ENCODE results near the gene STX1B.

DNA sequence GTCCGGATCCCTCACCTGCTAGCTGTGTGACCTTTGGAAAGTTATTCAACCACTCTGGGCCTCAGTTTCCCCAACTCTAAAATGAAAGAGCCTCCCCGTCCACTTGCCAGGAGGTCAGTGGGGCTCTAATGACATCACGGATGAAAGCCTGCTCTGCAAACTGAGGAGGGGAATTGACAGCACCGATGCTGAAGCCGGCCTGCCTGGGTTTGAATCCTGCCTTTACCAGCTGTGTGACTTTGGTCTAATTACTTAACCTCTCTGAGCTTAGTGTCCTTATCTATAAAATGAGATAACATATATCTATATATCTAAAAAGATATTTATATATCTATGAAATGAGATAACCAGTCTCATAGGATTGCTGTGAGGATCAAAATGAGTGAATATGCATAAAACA is 1.9 kb downstream of the STX1B start:
- TF ChIP-seq, protein P1, sequence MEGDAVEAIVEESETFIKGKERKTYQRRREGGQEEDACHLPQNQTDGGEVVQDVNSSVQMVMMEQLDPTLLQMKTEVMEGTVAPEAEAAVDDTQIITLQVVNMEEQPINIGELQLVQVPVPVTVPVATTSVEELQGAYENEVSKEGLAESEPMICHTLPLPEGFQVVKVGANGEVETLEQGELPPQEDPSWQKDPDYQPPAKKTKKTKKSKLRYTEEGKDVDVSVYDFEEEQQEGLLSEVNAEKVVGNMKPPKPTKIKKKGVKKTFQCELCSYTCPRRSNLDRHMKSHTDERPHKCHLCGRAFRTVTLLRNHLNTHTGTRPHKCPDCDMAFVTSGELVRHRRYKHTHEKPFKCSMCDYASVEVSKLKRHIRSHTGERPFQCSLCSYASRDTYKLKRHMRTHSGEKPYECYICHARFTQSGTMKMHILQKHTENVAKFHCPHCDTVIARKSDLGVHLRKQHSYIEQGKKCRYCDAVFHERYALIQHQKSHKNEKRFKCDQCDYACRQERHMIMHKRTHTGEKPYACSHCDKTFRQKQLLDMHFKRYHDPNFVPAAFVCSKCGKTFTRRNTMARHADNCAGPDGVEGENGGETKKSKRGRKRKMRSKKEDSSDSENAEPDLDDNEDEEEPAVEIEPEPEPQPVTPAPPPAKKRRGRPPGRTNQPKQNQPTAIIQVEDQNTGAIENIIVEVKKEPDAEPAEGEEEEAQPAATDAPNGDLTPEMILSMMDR (optimal IDR thresholded peaks at IDR 0.05 in 1 of 3, IDR thresholded peaks at IDR 0.05 in 1 of 3, conservative IDR thresholded peaks at IDR 0.05 in 1 of 3; ENCODE audit: extremely low read depth in 1 of 3, insufficient read depth in 2 of 3, low read length in 3 of 3), result no peak
- TF ChIP-seq EZH2 (IDR thresholded peaks at IDR 0.05; ENCODE audit: low read length), result no peak
